Measurements from ENCODE around the gene ATXN2. TPM values are rescaled to one million over a fixed set of nuclear protein-coding genes. Genes with fewer than 3 reads are reported as not detected.
A peak's percentile ranks its signal among the peaks of the same experiment; 100 is the strongest.

The ATXN2 gene
- total RNA-seq, 4 donors from 2014 or later, result 63.1 to 102 (median 63.8) TPM

- H3K27ac ChIP-seq, result peak overlapping the region in 2 of 3 donors; percentile 47 to 65
- intact Hi-C loops (cut with DNase I), result no loop called here
- 54 to 57% methylated on average over 3 to 6 of the region's 6 CpGs for WGBS, 2 donors
- H3K9me3 ChIP-seq, result no peaks in the 10 kb centered on the region
- H3K4me3 ChIP-seq (replicated peaks in 1 of 3), result no peak overlapping the region
- H3K4me1 ChIP-seq, result peaks cover 10 to 73% of the 10 kb centered on the region in 2 donors
- TF ChIP-seq POLR2A (IDR thresholded peaks at IDR 0.05), result no peak
- TF ChIP-seq CTCF (IDR thresholded peaks at IDR 0.05), result no peak
- peaks cover 22 to 25% of the 10 kb centered on the region in 2 donors for H3K36me3 ChIP-seq
- H3K27me3 ChIP-seq, result no peaks in the 10 kb centered on the region
- DNase-seq, result peak; percentile 57 to 64
These were observed 153.2 kb downstream of the ATXN2 start for GRCh38 chr12:111445726-111446581.

GRCh38 chr12:111444925-111445725 is 154.0 kb downstream of the ATXN2 start:
- H3K27me3 ChIP-seq, result no peaks in the 10 kb centered on the region
- intact Hi-C loops (cut with DNase I), result no loop called here
- H3K27ac ChIP-seq, result peak overlapping the region in 2 of 3 donors; percentile 47 to 65
- no peak overlapping the region for H3K4me3 ChIP-seq (replicated peaks in 1 of 3)
- TF ChIP-seq POLR2A (IDR thresholded peaks at IDR 0.05) (no peak), CTCF (IDR thresholded peaks at IDR 0.05) (no peak)
- peaks cover 10 to 77% of the 10 kb centered on the region in 2 donors for H3K4me1 ChIP-seq
- peaks cover 17 to 19% of the 10 kb centered on the region in 2 donors for H3K36me3 ChIP-seq
- no peaks in the 10 kb centered on the region for H3K9me3 ChIP-seq
- peak; percentile 29 to 37 for DNase-seq
- WGBS, 2 donors, result 76 to 80% methylated on average over 9 to 10 of the region's 11 CpGs

- Histone ChIP-seq H3K4me1 (peaks cover 11 to 80% of the 10 kb centered on the region in 2 donors), H3K4me3 (replicated peaks in 1 of 3) (no peak overlapping the region), H3K9me3 (no peaks in the 10 kb centered on the region), H3K36me3 (peaks cover 17% of the 10 kb centered on the region in 2 donors), H3K27me3 (no peaks in the 10 kb centered on the region), H3K27ac (peak overlapping the region in 2 of 3 donors; percentile 47 to 65)
- intact Hi-C loops (cut with DNase I), result no loop called here
- DNase-seq, result no peak
- TF ChIP-seq CTCF (IDR thresholded peaks at IDR 0.05), result no peak
- no peak for TF ChIP-seq POLR2A (IDR thresholded peaks at IDR 0.05)
- 77 to 96% methylated on average over 6 to 7 of the region's 8 CpGs for WGBS, 2 donors
These were observed 154.7 kb downstream of the ATXN2 start for GRCh38 chr12:111444314-111444924.

- Histone ChIP-seq H3K36me3 (peaks cover 11 to 15% of the 10 kb centered on the region in 2 donors), H3K4me1 (peaks cover 11 to 85% of the 10 kb centered on the region in 2 donors), H3K27me3 (no peaks in the 10 kb centered on the region), H3K9me3 (no peaks in the 10 kb centered on the region), H3K27ac (peak overlapping the region in 1 of 3 donors; percentile 46), H3K4me3 (replicated peaks in 1 of 3) (no peak overlapping the region)
- no peak for DNase-seq
- whole genome bisulfite sequencing, 2 donors, result 89 to 90% methylated on average over 6 to 7 of the region's 7 CpGs
- intact Hi-C loops (cut with DNase I), result no loop called here
- TF ChIP-seq POLR2A (IDR thresholded peaks at IDR 0.05) (no peak), CTCF (IDR thresholded peaks at IDR 0.05) (no peak)
These were observed 155.5 kb downstream of the ATXN2 start for GRCh38 chr12:111443586-111443985.

Data from thyroid gland (tissue), 4 donors.